T-helper 17 cell (primary cell): ENCODE data around the gene CC2D2A. TPM values are rescaled to one million over a fixed set of nuclear protein-coding genes. Genes with fewer than 3 reads are reported as not detected.
"Not testable (repeated sequence)": the region's sequence is repeated elsewhere in the genome, so short reads cannot be mapped to it uniquely, and the experiment has no call there.

Experiments
- ATAC-seq: fragments of 150-1000 bp; cut with Tn5 transposase; 2 replicates; pipeline ENCODE4 v1.10.0; 2021; ENCODE audit warnings: mild to moderate bottlenecking, moderate library complexity
- DNase-seq, 3 donors: peaks; one replicate each; pipeline versions ENCODE4 v3.0.0 to v3.0.0-alpha.2; 2020 to 2021
- H3K9me3 ChIP-seq: one replicate; pipeline ENCODE4 v1.7.0; 2013; ENCODE audit warnings: low read length, mild to moderate bottlenecking; ENCODE audit not compliant: control insufficient read depth, poor library complexity, severe bottlenecking
- H3K27ac Mint-ChIP-seq: one replicate; pipeline ENCODE4 v1.8.0; 2022; ENCODE audit warnings: mild to moderate bottlenecking, moderate library complexity, mixed read lengths
- H3K27me3 Mint-ChIP-seq: one replicate; pipeline ENCODE4 v1.8.0; 2022; ENCODE audit warnings: mixed read lengths
- H3K36me3 Mint-ChIP-seq: one replicate; pipeline ENCODE4 v1.8.0; 2022; ENCODE audit warnings: low read depth, mixed read lengths
- H3K4me1 Mint-ChIP-seq: one replicate; pipeline ENCODE4 v1.8.0; 2022; ENCODE audit warnings: mild to moderate bottlenecking, mixed read lengths
- H3K4me3 Mint-ChIP-seq: one replicate; pipeline ENCODE4 v1.8.0; 2022; ENCODE audit warnings: mild to moderate bottlenecking, moderate library complexity, mixed read lengths
- total RNA-seq, 4 donors: library from RNA in 2 of 4; stranded (reverse) in 2 of 4; gene quantifications; one replicate each; pipeline ENCODE4 v1.2.3 and lab custom pipeline; 2022 to 2026

Gene CC2D2A
- total RNA-seq, 2 donors from 2014 or later, result 0.60 to 1.6 TPM

DNA sequence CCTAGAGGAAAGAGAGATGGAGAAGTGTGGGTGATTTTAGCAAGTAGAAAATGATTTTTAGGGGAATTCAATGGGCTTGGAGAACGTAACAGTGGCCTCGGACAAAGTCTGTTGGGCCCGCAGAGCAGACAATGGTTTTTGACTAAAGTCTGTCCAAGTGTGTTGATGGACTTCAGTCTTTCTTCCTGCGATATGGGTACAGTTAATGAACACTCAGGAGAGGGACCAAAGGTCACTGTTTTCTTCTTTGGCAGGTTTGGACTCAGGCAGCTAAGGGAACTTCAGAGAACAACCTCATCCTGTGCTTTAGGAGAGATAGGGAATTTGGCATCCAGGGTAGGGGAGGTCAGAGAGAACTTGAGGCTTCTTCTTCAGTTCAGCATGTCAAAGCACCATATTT is 38.0 kb downstream of the CC2D2A start:
- H3K9me3 ChIP-seq, result no peaks in the 10 kb centered on the region
- Mint-ChIP-seq H3K36me3 (peaks cover 11% of the 10 kb centered on the region), H3K27ac (no peak overlapping the region), H3K27me3 (no peaks in the 10 kb centered on the region), H3K4me3 (no peak overlapping the region), H3K4me1 (peaks cover 2% of the 10 kb centered on the region)
- DNase-seq (no peak), ATAC-seq (no peak)

DNA sequence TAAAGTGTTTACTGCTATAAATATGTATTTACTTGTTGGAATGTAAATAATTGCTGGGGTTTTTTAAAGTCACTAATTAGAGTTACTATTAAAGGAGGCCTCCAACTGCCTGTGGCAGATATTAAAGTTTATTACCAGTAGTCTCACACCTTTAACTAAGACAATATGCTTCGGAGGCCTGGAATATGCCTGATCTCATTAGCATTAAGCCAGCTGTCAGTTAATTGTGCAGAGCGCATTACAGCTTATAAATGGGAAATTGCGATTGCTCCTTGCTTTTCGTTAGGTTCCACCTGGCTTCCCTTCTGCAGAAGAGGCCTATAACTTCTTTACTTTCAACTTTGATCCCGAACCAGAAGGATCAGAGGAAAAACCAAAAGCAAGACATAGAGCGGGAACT is 41.3 kb downstream of the CC2D2A start:
- H3K27me3 Mint-ChIP-seq, result no peaks in the 10 kb centered on the region
- DNase-seq, result no peak
- no peak overlapping the region for H3K27ac Mint-ChIP-seq
- no peaks in the 10 kb centered on the region for H3K9me3 ChIP-seq
- ATAC-seq, result no peak
- H3K36me3 Mint-ChIP-seq, result peaks cover 11% of the 10 kb centered on the region
- H3K4me3 Mint-ChIP-seq, result no peak overlapping the region
- H3K4me1 Mint-ChIP-seq, result peaks cover 2% of the 10 kb centered on the region

DNA sequence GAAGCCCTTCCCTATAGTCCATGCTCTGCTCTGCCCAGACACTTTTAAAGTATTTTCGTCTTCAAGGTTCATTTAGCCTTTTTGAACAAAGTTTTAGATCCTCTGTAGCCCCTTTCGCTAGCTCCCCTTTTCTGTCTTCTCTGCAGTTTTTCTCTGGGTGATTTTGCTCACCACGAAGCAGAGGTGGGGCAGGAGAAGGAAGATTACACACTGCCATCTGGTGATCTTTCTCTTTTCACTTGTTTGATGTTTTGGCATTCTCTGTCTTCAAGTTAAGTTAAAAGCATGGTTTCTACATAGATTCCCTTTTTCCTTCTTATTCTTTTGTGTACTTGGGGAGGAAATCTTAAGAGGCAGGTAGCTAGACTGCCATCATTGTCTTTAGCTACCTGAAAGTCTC is 43.9 kb downstream of the CC2D2A start:
- DNase-seq (no peak), ATAC-seq (no peak)
- Mint-ChIP-seq H3K27ac (no peak overlapping the region), H3K36me3 (peaks cover 14% of the 10 kb centered on the region), H3K4me3 (no peak overlapping the region), H3K27me3 (no peaks in the 10 kb centered on the region), H3K4me1 (peaks cover 2% of the 10 kb centered on the region)
- H3K9me3 ChIP-seq, result no peaks in the 10 kb centered on the region

DNA sequence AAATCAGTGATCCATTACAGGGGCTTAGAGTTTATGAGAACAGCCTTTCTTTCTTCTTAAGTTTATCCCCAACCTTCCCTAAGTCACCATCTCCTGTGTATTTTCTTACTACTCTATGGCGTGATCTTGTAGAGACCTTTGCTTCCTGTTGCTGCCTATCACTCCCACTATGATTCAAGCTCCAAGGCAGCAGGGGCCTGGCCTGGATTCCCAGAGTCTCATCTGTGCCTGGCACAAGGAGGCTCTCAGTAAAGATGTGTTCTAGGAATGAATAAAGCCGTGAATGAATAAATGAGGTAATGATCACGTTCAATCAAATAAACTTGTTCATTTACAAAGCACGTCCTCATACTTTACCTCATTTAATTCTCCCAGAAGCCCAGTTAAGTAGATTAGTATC is 45.4 kb downstream of the CC2D2A start:
- Mint-ChIP-seq H3K27me3 (no peaks in the 10 kb centered on the region), H3K27ac (no peak overlapping the region), H3K36me3 (peaks cover 11% of the 10 kb centered on the region), H3K4me1 (peaks cover 2% of the 10 kb centered on the region), H3K4me3 (no peak overlapping the region)
- no peak for DNase-seq
- ATAC-seq, result no peak
- no peaks in the 10 kb centered on the region for H3K9me3 ChIP-seq

DNA sequence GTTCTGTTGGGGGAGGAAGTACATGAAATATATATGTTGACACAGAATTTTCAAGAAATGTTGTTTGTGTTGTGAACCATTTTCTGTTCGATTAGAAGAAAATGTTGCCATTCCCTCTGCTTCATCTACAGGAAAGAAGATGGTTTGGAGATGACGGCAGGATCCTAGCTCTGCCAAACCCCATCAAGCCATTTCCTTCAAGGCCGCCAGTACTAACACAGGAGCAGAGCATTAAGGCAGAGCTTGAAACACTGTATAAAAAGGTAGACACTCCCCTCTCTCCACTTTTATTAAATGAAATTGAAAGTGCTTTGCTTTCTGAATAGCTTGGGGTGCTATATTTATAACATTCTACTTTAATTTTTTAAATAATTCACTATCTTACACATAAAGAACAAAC is 46.8 kb downstream of the CC2D2A start:
- no peak for ATAC-seq
- Mint-ChIP-seq H3K4me1 (no peaks in the 10 kb centered on the region), H3K36me3 (peaks cover 12% of the 10 kb centered on the region), H3K27ac (no peak overlapping the region), H3K4me3 (no peak overlapping the region), H3K27me3 (no peaks in the 10 kb centered on the region)
- H3K9me3 ChIP-seq, result no peaks in the 10 kb centered on the region
- DNase-seq, result no peak

DNA sequence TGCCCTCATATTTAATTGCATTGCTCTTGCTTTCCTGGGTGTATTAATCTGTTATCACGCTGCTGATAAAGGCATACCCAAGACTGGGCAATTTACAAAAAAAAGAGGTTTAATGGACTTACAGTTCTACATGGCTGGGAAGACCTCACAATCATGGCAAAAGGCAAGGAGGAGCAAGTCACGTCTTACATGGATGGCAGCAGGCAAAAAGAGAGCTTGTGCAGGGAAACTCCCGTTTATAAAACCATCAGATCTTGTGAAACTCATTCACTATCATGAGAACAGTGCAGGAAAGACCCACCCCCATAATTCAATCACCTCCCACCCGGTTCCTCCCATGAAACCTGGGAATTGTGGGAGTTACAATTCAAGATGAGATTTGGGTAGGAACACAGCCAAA is 48.0 kb downstream of the CC2D2A start:
- not testable (repeated sequence) for H3K36me3 Mint-ChIP-seq, H3K27ac Mint-ChIP-seq, H3K4me1 Mint-ChIP-seq, H3K9me3 ChIP-seq, H3K27me3 Mint-ChIP-seq, H3K4me3 Mint-ChIP-seq, ATAC-seq, DNase-seq

DNA sequence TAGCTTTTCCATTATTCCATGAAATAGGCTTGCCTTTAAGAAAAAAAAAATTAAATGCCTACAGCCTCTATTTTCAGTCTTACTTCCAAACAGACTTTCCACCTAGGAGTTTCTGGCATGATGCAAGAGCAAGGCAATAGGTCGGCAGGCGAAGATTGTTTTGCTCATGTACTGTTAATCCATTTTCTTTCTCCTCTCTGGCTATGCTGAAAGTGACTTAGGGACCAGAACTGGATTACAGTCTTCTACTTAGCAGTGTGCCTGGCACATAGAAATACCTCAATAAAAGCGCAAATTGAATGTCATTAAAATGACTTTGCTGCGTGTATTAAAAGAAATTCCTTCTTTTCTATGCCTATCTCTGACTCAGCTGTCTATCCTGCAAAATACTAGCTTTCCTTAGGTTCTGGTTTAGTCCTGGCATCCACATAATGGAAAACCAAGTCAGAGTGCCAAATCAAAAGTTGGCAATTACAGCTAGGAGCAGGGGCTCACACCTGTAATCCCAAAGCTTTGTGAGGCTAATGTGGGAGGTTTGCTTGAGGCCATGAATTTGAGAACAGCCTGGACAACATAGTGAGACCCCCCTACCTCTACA is 51.9 kb downstream of the CC2D2A start:
- Mint-ChIP-seq H3K36me3 (peaks cover 8% of the 10 kb centered on the region), H3K27me3 (no peaks in the 10 kb centered on the region), H3K4me3 (no peak overlapping the region), H3K4me1 (no peaks in the 10 kb centered on the region), H3K27ac (no peak overlapping the region)
- no peaks in the 10 kb centered on the region for H3K9me3 ChIP-seq
- ATAC-seq (no peak), DNase-seq (no peak)

DNA sequence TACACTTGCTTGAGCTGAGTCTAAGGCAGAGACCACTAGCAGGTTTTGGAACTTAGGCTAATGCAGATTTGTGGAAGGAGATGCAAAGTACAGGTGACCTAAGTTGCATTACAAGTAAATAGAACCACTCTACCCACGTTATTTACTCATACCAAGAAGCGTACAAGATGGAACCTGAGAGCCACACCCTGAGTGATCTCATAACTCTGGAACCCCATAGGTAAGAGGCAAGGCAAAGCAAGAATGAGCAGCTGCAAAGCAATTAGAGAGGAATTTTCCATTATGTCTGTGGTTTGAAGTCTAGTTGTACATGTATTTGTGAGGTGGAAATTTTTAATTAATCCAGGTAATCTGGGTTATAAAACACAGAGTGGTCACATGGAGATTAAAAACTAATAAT is 55.4 kb downstream of the CC2D2A start:
- no peak overlapping the region for H3K4me3 Mint-ChIP-seq
- DNase-seq (no peak), ATAC-seq (no peak)
- no peaks in the 10 kb centered on the region for H3K4me1 Mint-ChIP-seq
- no peak overlapping the region for H3K27ac Mint-ChIP-seq
- H3K27me3 Mint-ChIP-seq, result no peaks in the 10 kb centered on the region
- no peaks in the 10 kb centered on the region for H3K9me3 ChIP-seq
- H3K36me3 Mint-ChIP-seq, result peaks cover 3% of the 10 kb centered on the region

DNA sequence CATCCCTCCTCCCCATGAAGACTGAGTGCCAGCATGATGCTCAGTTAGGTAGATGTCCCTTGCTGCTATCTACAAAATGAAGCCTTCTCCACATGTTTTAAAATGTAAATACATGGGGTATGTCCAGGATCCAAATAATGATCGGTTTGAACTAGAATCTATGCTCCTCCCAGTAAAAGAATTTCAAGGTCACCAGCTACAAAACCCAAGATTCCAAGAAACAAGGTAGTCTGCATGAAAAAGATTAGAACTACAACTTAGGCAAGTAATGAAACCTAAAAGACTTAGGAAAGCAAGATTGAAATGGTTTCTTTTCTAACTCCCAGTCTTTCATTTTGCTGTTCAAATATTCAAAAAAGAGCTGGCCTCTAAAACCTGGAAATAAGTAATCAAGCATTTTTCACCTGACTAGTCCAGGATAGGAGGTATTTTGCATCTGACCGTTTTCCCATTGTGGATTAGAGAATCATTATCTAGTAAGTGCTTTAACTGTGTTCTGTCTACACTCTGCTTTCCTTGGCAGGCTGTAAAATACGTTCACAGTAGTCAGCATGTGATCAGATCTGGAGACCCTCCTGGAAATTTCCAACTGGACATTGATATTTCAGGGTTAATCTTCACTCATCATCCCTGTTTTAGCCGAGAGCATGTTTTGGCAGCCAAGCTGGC is 57.4 kb downstream of the CC2D2A start:
- no peak for ATAC-seq
- DNase-seq, result no peak
- no peak overlapping the region for H3K4me3 Mint-ChIP-seq
- H3K27me3 Mint-ChIP-seq, result no peaks in the 10 kb centered on the region
- peaks cover 4% of the 10 kb centered on the region for H3K36me3 Mint-ChIP-seq
- H3K27ac Mint-ChIP-seq, result no peak overlapping the region
- H3K9me3 ChIP-seq, result no peaks in the 10 kb centered on the region
- H3K4me1 Mint-ChIP-seq, result no peaks in the 10 kb centered on the region

DNA sequence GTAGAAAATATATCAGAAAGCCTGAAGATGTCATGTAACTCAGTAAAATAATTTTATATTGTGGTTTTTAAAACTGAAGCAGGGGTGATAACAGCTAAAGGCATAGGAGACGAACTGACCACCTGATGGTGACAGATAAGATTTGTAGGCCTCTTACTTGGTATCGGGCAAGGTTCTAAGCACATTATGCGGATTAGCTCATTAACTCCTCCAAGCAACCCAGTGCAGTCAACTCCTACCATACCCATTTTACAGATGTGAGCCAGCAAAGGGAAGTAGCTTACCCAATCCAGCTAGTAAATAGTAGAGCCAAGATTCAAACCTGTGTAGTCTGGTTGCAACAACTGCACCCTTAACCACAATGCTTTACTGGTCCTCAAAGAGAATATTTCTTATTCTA is 62.1 kb downstream of the CC2D2A start:
- no peaks in the 10 kb centered on the region for H3K9me3 ChIP-seq
- Mint-ChIP-seq H3K27ac (no peak overlapping the region), H3K36me3 (peaks cover 6% of the 10 kb centered on the region), H3K4me1 (no peaks in the 10 kb centered on the region), H3K27me3 (no peaks in the 10 kb centered on the region), H3K4me3 (no peak overlapping the region)
- no peak for ATAC-seq
- DNase-seq, result no peak

DNA sequence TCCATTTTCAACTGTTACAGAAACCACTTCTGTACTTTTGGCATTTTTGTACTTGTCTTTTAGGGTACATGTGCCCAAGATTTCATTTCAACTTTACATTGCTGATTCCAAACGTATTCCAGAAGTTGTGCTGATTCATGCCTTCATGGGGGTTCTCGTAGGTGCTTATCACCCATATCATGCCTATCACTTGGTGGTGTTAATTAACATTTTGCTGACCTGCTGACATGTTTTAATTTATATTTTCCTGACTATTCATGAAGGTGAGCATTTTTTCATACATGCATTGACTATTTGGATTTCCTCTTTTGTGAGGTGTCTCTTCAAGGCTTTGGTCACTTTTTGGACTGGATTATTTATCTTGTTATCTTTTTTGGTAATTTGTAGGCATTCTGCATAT is 64.1 kb downstream of the CC2D2A start:
- Mint-ChIP-seq H3K4me1 (no peaks in the 10 kb centered on the region), H3K36me3 (peaks cover 7% of the 10 kb centered on the region), H3K27ac (no peak overlapping the region), H3K4me3 (no peak overlapping the region), H3K27me3 (no peaks in the 10 kb centered on the region)
- H3K9me3 ChIP-seq, result no peaks in the 10 kb centered on the region
- no peak for DNase-seq
- no peak for ATAC-seq

DNA sequence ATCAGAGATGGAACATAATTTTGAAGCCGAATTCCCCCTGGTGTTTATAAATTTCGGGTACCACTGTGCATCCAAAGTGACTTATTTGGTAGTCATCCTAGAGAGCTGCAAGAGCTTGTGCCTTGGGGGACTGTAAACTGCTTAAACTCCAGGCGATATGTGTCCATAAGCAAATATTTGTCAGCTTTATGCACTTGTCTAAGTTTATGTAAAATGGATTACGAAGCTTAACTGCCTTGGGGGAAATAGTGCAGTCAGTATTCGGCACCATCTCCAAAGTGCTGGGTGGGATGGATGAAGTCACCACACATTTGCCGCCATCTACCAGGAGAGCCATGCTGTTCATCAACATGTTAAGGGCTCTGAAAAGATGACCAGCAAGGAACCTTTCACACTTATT is 65.9 kb downstream of the CC2D2A start:
- Mint-ChIP-seq H3K27me3 (no peaks in the 10 kb centered on the region), H3K4me3 (no peak overlapping the region), H3K27ac (no peak overlapping the region), H3K36me3 (peaks cover 7% of the 10 kb centered on the region), H3K4me1 (no peaks in the 10 kb centered on the region)
- ATAC-seq (no peak), DNase-seq (no peak)
- no peaks in the 10 kb centered on the region for H3K9me3 ChIP-seq

DNA sequence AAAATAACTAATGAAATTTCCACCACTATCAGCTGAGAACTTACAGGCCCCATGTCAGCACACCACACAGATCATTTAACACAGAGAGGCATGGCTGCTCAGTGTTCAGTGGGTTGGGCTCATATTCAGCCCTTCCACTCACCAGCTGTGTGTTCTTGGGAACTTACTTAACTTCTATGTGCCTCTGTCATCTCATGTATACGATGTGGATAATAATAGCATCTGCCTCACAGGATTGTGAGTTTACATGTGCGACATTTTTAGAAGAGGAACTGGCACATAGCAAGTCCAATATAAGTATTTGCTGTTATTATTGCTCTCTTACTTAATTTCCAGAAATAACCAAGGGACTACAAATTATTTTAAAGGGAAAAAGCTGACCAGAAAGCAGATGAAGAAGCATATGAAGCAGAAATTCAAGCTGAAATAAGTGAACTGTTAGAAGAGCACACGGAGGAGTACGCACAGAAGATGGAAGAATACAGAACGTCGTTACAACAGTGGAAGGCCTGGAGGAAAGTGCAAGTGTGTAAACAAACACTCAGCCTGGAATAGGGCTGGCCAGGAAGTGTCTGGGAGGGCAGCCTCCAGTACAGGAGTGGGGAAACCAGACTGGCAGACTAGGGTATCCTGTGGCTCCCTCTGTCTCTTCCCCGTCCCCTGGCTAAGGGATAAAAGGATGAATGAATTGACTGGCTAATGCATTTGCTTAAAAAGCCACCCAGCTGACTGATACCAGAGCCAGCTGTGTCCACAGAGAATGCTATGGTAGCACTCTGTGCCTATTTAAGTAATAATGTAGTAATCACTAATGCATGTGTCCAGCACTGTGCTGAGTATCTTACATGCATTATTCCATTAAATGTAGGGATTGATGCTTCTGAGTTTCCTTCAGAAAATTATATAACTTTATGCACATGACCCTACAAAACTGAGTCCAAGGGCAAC is 67.1 kb downstream of the CC2D2A start:
- no peaks in the 10 kb centered on the region for H3K4me1 Mint-ChIP-seq
- H3K27me3 Mint-ChIP-seq, result no peaks in the 10 kb centered on the region
- ATAC-seq (no peak), DNase-seq (no peak)
- no peak overlapping the region for H3K4me3 Mint-ChIP-seq
- H3K27ac Mint-ChIP-seq, result no peak overlapping the region
- H3K36me3 Mint-ChIP-seq, result peaks cover 3% of the 10 kb centered on the region
- no peaks in the 10 kb centered on the region for H3K9me3 ChIP-seq
